Measurements from ENCODE around the gene OR2V2.
A peak's percentile ranks its signal among the peaks of the same experiment; 100 is the strongest.
"Not testable (repeated sequence)": the region's sequence is repeated elsewhere in the genome, so short reads cannot be mapped to it uniquely, and the experiment has no call there.

Gene OR2V2

GRCh38 chr5:181164076-181164952, 16.9 kb downstream of the OR2V2 start:
- TF ChIP-seq POLR2A (IDR thresholded peaks at IDR 0.05; ENCODE audit: low read depth, low read length), result no peak
- FAIRE-seq (no peak), DNase-seq (ENCODE audit: insufficient read length, low spot score) (no peak)

GRCh38 chr5:181166812-181167733, 19.7 kb downstream of the OR2V2 start:
- TF ChIP-seq POLR2A (IDR thresholded peaks at IDR 0.05; ENCODE audit: low read depth, low read length), result no peak
- FAIRE-seq (no peak), DNase-seq (ENCODE audit: insufficient read length, low spot score) (no peak)

- DNase-seq (ENCODE audit: insufficient read length, low spot score), result no peak
- no peak for FAIRE-seq
- TF ChIP-seq POLR2A (IDR thresholded peaks at IDR 0.05; ENCODE audit: low read depth, low read length), result no peak
These were observed 20.6 kb downstream of the OR2V2 start for GRCh38 chr5:181167814-181168488.

- DNase-seq (ENCODE audit: insufficient read length, low spot score) (no peak), FAIRE-seq (no peak)
- no peak for TF ChIP-seq POLR2A (IDR thresholded peaks at IDR 0.05; ENCODE audit: low read depth, low read length)
These were observed 21.3 kb downstream of the OR2V2 start for GRCh38 chr5:181168595-181169118.

GRCh38 chr5:181169459-181170236, 22.3 kb downstream of the OR2V2 start:
- FAIRE-seq (peak; percentile 86), DNase-seq (ENCODE audit: insufficient read length, low spot score) (peak; percentile 63)

GRCh38 chr5:181170237-181170825, 22.9 kb downstream of the OR2V2 start:
- no peak for TF ChIP-seq POLR2A (IDR thresholded peaks at IDR 0.05; ENCODE audit: low read depth, low read length)
- DNase-seq (ENCODE audit: insufficient read length, low spot score), result no peak
- FAIRE-seq, result no peak

GRCh38 chr5:181170996-181171395, 23.6 kb downstream of the OR2V2 start:
- no peak for TF ChIP-seq POLR2A (IDR thresholded peaks at IDR 0.05; ENCODE audit: low read depth, low read length)

GRCh38 chr5:181171782-181172181, 24.4 kb downstream of the OR2V2 start:
- DNase-seq (ENCODE audit: insufficient read length, low spot score) (no peak), FAIRE-seq (no peak)
- no peak for TF ChIP-seq POLR2A (IDR thresholded peaks at IDR 0.05; ENCODE audit: low read depth, low read length)

More at GRCh38 chr5:181170996-181171395, 23.6 kb downstream of the OR2V2 start:
- DNase-seq (ENCODE audit: insufficient read length, low spot score), result no peak
- FAIRE-seq, result no peak

GRCh38 chr5:181173027-181173419, 25.6 kb downstream of the OR2V2 start:
- no peak for TF ChIP-seq POLR2A (IDR thresholded peaks at IDR 0.05; ENCODE audit: low read depth, low read length)
- DNase-seq (ENCODE audit: insufficient read length, low spot score) (no peak), FAIRE-seq (no peak)

- no peak for TF ChIP-seq POLR2A (IDR thresholded peaks at IDR 0.05; ENCODE audit: low read depth, low read length)
- DNase-seq (ENCODE audit: insufficient read length, low spot score) (no peak), FAIRE-seq (no peak)
These were observed 26.3 kb downstream of the OR2V2 start for GRCh38 chr5:181173420-181174342.

- FAIRE-seq, result no peak
- DNase-seq (ENCODE audit: insufficient read length, low spot score), result no peak
- TF ChIP-seq POLR2A (IDR thresholded peaks at IDR 0.05; ENCODE audit: low read depth, low read length), result no peak
These were observed 29.0 kb downstream of the OR2V2 start for GRCh38 chr5:181176254-181176952.

- not testable (repeated sequence) for FAIRE-seq; DNase-seq (ENCODE audit: insufficient read length, low spot score)
These were observed 30.2 kb downstream of the OR2V2 start for GRCh38 chr5:181177559-181177958.
